Activated T-cell treated with anti-CD3 and anti-CD28 coated beads for 4 hours (primary cell): ENCODE measurements around the gene CLDN1.
"Not testable (repeated sequence)": the region's sequence is repeated elsewhere in the genome, so short reads cannot be mapped to it uniquely, and the experiment has no call there.

ENCODE experiments used
- DNase-seq: peaks from one replicate; pipeline ENCODE4 v3.0.0-alpha.2; 2020

CLDN1 gene

DNA sequence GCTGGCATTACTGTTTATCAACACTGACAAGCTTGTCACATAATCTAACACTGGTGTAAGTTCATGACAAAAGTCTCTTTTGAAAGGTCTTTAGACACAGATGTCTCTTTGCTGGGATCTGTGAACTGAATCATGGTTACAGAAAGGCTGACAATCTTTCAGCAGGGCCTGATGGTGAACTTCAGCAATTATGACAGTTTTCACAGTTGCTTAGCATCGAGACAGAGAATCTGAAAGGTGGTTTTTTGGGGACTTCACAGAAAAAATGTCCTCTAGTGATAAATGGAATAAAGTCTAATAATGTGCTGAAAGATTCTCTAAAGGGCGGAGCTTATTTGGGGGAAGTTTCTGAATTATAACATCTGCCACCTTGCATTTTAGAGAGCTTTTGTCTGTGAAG lies 32.3 kb downstream of the CLDN1 start:
- DNase-seq = no peak

DNA sequence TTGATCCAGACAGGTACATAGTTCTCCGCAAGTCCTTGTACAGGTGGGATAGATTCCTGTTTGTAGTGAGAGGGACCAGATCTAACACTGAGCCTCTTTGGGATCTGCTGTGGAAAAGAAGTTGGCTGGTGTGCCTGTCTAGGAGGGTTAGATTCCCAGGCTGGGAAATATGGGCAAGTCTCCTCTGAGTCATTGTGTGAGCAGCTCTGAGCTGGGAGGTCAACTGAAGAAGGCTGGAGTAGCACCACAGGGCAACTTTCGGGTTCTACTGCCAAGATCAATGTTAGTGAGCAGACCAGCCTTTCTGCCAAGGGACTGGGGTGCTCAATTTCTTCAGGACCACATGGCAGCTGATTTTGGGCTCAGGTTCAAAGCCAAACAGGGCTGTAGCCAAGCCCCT lies 33.4 kb downstream of the CLDN1 start:
- no peak for DNase-seq

DNA sequence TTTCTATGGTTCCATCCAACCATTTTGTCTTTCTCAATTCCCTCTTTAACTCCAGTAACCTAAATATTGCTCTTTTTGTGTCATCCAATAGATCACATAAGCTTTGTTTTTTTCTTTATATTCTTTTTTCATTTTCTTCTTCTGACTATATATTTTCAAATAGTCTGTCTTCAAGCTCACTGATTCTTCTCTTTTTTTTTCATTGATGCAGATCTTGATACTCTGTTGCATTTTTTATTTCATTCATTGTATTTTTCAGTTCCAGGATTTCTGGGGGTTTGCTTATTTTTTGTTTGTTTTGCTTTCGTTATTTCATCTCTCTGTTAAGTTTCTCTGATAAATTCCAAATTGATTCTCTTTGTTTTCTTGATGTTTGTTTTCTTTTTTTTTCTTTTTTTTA lies 36.2 kb downstream of the CLDN1 start:
- no peak for DNase-seq

DNA sequence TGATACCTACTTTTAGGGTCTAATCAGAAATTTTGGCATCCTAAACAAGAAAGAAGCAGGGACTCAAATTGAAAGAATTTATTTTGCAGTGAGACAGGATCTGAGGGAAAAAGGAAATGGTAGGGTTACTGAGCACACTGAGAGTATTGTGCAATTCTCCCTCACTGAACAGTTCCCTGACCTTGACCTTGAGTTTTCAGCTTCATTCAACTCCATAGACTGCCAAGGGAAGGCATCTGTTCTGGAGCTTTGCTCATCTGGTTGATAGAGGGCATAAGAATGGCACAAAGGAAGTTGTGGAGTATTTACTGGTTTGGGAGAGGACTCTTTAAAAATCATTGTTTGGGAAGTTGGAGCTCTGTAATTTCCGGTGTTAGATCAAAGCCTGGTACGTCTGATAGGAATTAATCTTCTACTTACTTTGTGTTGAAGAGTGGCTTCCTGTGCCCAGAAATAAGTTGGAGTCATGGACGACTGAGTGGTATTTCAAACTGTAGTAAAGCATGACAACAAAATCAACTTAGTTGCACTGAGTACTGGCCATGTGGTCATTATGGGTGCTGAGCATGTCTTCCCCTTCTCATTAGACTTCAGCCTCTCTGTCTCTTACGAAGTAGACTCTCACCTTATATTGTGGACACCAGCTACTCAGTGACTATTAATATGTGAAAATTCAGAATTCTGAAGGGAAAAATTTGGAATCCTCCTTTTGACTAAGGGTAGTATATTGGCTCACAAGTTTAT lies 40.8 kb downstream of the CLDN1 start:
- DNase-seq = no peak

DNA sequence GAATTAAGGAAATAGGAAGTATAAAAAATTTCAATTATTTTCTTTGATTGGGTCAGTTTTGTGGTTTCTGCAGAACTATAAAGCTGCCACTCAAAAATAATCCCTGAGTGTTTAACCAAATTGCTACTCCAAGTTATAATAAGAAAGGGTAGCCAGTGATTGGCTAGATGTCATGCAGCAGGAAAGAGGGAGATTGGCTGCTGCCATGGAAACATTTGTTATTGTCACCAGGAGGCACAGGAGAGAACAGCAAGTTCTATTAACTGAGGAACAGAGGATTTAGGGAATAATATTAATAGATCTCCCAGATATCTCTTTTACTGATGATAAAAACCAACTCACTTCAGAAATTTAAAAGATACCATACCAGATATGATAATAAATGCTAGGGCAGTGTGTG lies 42.6 kb downstream of the CLDN1 start:
- no peak for DNase-seq

DNA sequence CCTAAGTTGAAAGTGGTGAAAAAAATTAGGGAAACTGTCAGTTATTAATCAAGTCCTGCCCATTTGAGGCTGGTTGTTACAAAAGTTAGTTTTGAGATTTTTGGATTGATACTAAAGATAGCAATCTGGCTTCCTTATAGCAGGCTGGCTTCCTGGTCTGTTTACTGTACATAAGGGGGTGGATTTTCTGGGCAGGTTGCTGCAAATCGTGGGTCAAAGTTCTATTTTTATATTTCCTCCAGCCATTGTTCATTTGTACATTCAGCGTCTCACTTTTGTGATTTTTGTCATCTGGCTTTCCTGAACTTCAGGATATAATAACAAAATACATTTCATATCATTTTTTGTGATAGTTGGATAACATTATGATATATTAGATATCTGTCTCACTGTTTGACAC lies 49.5 kb downstream of the CLDN1 start:
- no peak for DNase-seq

DNA sequence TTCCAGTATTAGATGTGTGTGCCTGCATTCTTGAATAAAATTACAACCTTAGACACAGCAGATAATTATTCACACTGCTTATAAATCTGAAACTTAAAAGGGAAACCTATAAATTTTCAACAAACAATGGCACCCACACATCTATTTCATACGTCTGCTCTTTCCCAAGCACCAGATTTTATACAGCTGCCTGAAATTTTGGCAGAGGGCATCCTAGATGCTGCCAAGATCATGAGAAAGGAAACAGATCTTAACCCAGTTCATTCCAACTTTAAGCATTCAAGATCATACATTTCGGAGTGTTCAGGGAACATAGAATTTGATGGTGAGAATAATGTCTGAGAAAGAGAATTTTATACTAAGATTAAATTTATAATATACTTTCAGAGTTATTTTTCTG lies 53.1 kb downstream of the CLDN1 start:
- DNase-seq = no peak

DNA sequence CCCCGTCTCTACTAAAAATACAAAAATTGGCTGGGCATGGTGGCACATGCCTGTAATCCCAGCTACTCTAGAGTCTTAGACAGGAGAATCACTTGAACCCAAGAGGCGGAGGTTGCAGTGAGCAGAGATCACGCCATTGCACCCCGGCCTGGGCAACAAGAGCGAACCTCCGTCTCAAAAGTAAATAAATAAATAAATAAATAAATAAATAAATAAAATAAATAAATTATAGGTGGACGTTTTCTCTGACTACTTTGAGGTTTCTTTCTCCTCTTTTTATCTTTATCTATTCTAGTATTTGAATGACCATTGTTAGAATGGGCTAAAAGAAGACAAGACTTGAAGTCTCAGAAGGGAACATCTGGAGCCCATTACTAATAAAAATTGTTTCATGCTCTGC lies 54.8 kb downstream of the CLDN1 start:
- not testable (repeated sequence) for DNase-seq

DNA sequence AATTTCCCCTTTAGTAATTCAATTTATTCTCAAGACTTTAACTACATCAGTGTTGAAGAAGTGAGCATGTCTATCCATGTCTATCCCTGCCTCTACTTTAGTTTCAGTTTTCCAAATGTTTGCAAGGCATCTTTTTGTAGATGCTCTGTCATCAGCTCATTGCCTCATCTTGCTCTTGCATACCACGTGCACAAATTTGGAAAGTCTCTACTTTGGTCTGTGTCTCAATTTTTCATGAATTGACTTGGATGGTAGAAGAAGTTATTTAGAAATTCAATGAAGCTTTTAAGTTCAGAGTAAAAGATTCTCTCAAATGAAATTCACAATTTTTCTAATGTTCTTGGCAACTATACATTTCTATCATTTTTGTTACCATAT lies 55.3 kb downstream of the CLDN1 start:
- no peak for DNase-seq

DNA sequence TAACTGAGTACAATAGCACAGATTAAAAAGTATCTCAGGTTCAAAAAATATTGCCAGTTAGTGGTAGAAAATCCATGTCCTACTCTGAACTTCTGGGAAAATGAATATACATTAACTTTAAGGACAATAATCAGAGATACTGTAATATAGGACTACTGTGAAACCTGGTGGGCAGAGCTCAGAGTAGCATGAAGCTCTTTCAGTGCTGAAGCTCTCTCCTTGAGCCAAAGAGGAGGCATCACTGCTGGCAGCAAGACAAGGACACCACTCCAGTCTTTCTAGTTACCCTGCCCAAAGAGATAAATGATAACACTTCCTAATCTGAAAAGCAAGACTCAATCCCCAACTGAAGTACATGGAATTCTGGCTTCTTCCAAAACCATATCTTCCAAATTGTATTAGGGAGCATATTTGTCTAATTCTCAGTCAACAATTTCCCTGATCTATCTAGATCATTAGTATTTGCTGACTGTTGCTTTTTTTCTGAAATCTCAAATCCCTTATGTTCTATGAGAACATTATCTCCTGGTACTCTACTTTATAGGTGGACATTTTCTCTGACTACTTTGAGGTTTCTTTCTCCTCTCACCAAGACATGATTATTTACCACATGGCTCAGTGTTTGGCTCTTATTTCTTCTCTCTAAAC lies 55.9 kb downstream of the CLDN1 start:
- no peak for DNase-seq

DNA sequence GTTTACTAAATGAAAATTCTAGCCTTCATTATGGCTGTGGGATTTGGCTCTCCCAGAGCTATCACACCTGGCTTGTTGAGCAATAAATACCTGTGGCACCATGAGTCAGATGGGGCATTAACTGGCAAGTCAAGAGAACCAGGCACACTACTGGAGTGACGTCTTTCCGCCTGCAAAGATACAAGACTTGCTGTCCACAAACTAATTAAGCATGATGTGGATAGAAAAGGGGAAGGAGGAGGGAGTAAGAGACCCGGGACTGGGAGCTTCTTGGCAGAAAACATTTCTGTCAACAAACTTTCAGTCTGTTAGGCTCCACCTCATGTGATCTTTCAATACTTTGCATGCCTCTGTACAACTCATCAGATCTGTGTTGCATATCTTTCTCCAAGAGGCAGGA lies 56.5 kb downstream of the CLDN1 start:
- DNase-seq = no peak

DNA sequence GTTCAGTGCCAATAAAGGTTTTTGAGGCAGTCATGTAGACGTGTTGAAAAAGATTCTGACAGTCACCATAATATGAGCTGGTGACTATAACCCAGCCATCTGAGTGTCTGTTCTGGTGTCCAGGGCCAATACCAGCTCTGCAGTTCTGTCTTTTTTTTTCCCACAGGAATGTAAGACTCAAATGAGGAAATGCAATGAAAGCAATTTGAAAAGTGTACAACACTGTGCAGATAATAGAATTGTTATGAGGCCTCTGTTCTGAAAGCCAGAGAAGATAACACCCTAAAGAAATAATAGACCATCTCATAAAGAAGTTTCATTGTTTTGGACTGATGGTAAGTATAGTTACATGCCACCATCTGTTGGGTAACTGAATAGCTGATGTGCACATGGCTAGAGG lies 57.1 kb downstream of the CLDN1 start:
- DNase-seq = no peak

DNA sequence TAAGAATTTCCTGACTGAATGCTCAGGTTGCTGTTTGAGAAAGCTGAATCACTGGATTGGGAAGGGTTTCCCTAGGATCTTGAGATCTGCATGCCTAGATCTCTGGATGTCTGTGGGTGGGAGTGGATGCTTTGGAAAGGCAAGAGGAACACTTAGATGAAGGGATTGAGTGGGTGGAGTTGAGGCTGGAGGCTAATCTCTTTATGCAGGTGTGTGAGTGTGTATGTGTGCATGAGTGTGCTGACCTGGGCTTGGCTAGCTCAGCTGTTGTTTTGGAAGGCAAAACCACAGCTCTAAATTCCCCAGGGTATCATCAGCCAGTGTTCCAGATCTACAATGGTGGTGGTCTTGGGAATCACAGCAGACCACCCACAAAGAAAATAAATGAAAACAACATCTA lies 60.5 kb downstream of the CLDN1 start:
- DNase-seq = no peak

DNA sequence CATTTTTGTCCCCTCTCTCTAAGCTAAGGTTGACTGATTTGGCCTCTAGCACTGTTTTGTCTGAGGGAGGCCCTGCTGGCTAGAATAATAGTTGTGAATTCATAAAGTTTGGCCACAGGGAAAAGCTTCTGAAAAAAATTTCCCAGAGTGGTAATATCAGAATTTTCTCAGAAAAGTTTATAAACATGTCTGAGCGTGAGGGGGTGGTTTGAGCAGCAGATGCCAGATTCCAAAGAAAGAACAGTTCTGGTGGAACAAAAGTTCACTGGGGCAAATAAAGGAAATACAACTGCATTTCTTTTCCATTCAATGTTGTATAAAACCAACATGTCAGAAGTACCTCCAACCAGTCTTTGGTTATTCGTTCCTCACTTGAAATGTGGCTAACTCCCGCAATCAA lies 61.2 kb downstream of the CLDN1 start:
- DNase-seq = no peak

DNA sequence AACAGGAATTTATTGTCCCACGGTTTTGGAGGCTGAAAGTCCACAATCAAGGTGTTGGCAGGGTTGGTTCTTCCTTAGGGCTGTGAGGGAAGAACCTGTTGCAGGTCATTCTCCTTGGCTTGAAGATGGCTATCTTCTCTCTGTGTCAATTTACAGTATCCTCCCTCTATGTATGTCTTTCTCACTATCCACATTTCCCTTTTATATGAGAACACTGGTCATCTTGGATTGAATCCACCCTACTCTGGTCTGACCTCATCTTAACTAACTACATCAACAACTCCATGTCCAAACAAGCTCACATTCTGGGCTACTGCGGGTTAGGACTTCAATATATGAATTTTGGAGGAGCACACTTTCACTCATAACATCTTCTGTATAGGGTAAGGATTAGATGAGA lies 61.9 kb downstream of the CLDN1 start:
- no peak for DNase-seq

DNA sequence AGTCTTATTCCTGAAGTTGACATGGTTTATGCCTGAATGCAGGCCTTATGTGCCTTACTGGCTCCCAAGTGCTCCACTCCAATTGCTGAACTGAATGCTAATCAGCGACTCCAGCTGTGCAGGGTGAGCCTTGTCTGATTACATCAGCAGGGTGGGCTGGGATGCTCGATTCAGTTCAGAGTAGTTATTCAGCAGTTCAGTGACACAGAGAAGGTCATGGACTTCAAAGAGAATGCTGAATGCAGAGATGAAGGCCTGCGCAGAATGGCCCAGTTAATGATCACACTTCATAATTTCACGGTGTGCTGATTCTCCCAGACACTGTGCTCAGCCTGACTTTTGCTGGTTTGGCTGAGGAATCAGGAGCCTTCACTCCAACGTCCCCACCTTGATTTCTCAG lies 63.6 kb downstream of the CLDN1 start:
- DNase-seq = no peak
